K562 (cell line): Measurements from ENCODE around the gene SYNGR3. TPM values are rescaled to one million over a fixed set of nuclear protein-coding genes. Genes with fewer than 3 reads are reported as not detected.
A peak's percentile ranks its signal among the peaks of the same experiment; 100 is the strongest.

Experiments
- BACH1 ChIP-seq: fragments of 200-800 bp; sonication (Bioruptor generic); IDR thresholded peaks from 2 replicates; pipeline ENCODE4 v1.6.1; 2016; ENCODE audit warnings: missing genetic modification characterization, missing compliant biosample characterization
- CREB3 ChIP-seq: fragments of 450-650 bp; conservative IDR thresholded peaks from 2 replicates; pipeline ENCODE4 v1.6.1; 2016; ENCODE audit warnings: missing genetic modification characterization, low read depth, mild to moderate bottlenecking, missing compliant biosample characterization, moderate library complexity
- FOXA3 ChIP-seq, 2 experiments: fragments of 450-650 bp in 1 of 2; sonication (generic) in 1 of 2; formaldehyde crosslinking; IDR thresholded peaks in 1 of 2; conservative IDR thresholded peaks in 1 of 2; 2 replicates each; pipeline versions ENCODE4 v1.4.0 to v1.8.0; 2020 to 2022; ENCODE audit warnings: mild to moderate bottlenecking in 2 of 2, missing genetic modification reagents in 1 of 2
- HDAC1 ChIP-seq, 2 experiments: fragments of 450-650 bp; IDR thresholded peaks; 2 replicates each; pipeline ENCODE4 v1.6.1; 2016 to 2017; ENCODE audit warnings: inconsistent platforms in 1 of 2, mild to moderate bottlenecking in 1 of 2, moderate library complexity in 1 of 2
- ILF3 ChIP-seq: fragments of 450-650 bp; IDR thresholded peaks from 2 replicates; pipeline ENCODE4 v1.6.1; 2018; ENCODE audit warnings: antibody characterized with exemption, mild to moderate bottlenecking, moderate library complexity, borderline replicate concordance
- MITF ChIP-seq: IDR thresholded peaks from 2 replicates; pipeline ENCODE4 v1.6.1; 2014; ENCODE audit warnings: antibody characterized with exemption
- MYBL2 ChIP-seq, 2 experiments: fragments of 450-650 bp in 1 of 2; sonication (generic) in 1 of 2; formaldehyde crosslinking in 1 of 2; IDR thresholded peaks; 2 replicates each; pipeline versions ENCODE4 v1.6.1 to v1.8.1; 2017 to 2022; ENCODE audit warnings: borderline replicate concordance in 1 of 2, inconsistent platforms in 1 of 2, low read depth in 1 of 2, mild to moderate bottlenecking in 1 of 2, missing genetic modification reagents in 1 of 2, moderate library complexity in 1 of 2
- NFIX ChIP-seq: fragments of 250-450 bp; sonication (Bioruptor Pico); IDR thresholded peaks from 2 replicates; pipeline ENCODE4 v1.4.0; 2020; ENCODE audit warnings: low read depth, mild to moderate bottlenecking, moderate library complexity
- NRF1 ChIP-seq, 2 experiments: fragments of 450-650 bp; IDR thresholded peaks in 1 of 2; conservative IDR thresholded peaks in 1 of 2; 2 replicates each; pipeline ENCODE4 v1.6.1; 2014; ENCODE audit warnings: mild to moderate bottlenecking in 2 of 2
- SLC30A9 ChIP-seq: fragments of 250-450 bp; sonication (Bioruptor Pico); IDR thresholded peaks from 2 replicates; pipeline ENCODE4 v1.8.0; 2022; ENCODE audit warnings: mild to moderate bottlenecking, moderate library complexity
- SMC3 ChIP-seq: conservative IDR thresholded peaks from 2 replicates; pipeline ENCODE4 v1.6.1; 2011; ENCODE audit warnings: low read depth, low read length, improper control_type of control experiment; ENCODE audit not compliant: insufficient read depth
- TARDBP ChIP-seq: fragments of 450-650 bp; IDR thresholded peaks from 2 replicates; pipeline ENCODE4 v1.6.1; 2016
- UBTF ChIP-seq, 2 experiments: IDR thresholded peaks; 2 replicates each; pipeline ENCODE4 v1.6.1; 2012; ENCODE audit warnings: improper control_type of control experiment in 2 of 2, low read depth in 2 of 2, low read length in 2 of 2, borderline replicate concordance in 1 of 2
- ZBTB11 ChIP-seq, 3 experiments: fragments of 200-800 bp in 1 of 3; fragments of 250-450 bp in 1 of 3; fragments of 450-650 bp in 1 of 3; sonication (Bioruptor Pico) in 1 of 3; sonication (Bioruptor generic) in 1 of 3; formaldehyde crosslinking in 1 of 3; IDR thresholded peaks; 2 replicates each; pipeline versions ENCODE4 v1.6.1 to v1.8.0; 2016 to 2022; ENCODE audit warnings: mild to moderate bottlenecking in 2 of 3, missing genetic modification characterization in 2 of 3, missing compliant biosample characterization in 1 of 3, moderate library complexity in 1 of 3
- ZKSCAN8 ChIP-seq: fragments of 200-800 bp; sonication (Bioruptor generic); IDR thresholded peaks from 2 replicates; pipeline ENCODE4 v1.6.1; 2016; ENCODE audit warnings: missing genetic modification characterization, missing compliant biosample characterization
- ZNF217 ChIP-seq: sonication (generic); formaldehyde crosslinking; IDR thresholded peaks from 2 replicates; pipeline ENCODE4 v1.8.0; 2022; ENCODE audit warnings: mild to moderate bottlenecking, missing genetic modification reagents
- ZNF239 ChIP-seq: fragments of 250-450 bp; sonication (Bioruptor Pico); IDR thresholded peaks from 2 replicates; pipeline ENCODE4 v1.4.0; 2020; ENCODE audit warnings: mild to moderate bottlenecking
- ZNF699 ChIP-seq: fragments of 250-450 bp; sonication (Bioruptor Pico); IDR thresholded peaks from 2 replicates; pipeline ENCODE4 v1.8.0; 2021; ENCODE audit warnings: mild to moderate bottlenecking, moderate library complexity; ENCODE audit not compliant: insufficient replicate concordance
- polyA plus RNA-seq, 8 experiments: library from polyadenylated mRNA; depleted of rRNA in 4 of 8; stranded (reverse) in 5 of 8; unstranded in 3 of 8; fragments of >200 nt; fragmentation: Nextera tagmentation in 2 of 8; fragmentation: Illumina TruSeq in 1 of 8; extraction: Ambion mirVana in 2 of 8; extraction: Trizol in 1 of 8; gene quantifications; 2 replicates each; pipeline versions ENCODE4 v1.2.1 to v1.2.3, GENCODE V29; 2011 to 2014; ENCODE audit warnings: inconsistent platforms in 1 of 8, missing spikeins in 1 of 8
- total RNA-seq, 7 experiments: library from RNA; depleted of rRNA in 6 of 7; stranded (reverse); fragments of >200 nt in 6 of 7; fragmentation: Illumina TruSeq in 2 of 7; extraction: Trizol in 2 of 7; gene quantifications; 2 replicates each; pipeline versions ENCODE4 v1.2.1 to v1.2.3, GENCODE V29; 2011 to 2021; ENCODE audit warnings: low replicate concordance in 1 of 7

The SYNGR3 gene
- total and polyA plus RNA-seq, 9 of the 15 experiments (the other 6 are each of a cell fraction or from before 2014, with no cell fraction given), result 3.7 to 69.2 (median 36.3) TPM

GRCh38 chr16:1993731-1994131 is 4.0 kb downstream of the SYNGR3 start (continued):
- TF ChIP-seq CREB3 (tag) (peak; percentile 75; the same call in 1 of the 2 replicates), ZNF699 (no peak), ILF3 (no peak), FOXA3 (CRISPR knock-in tag; conservative IDR thresholded peaks at IDR 0.05 in 1 of 2, IDR thresholded peaks at IDR 0.05 in 1 of 2) (peak in 1 of 2 experiments; percentile 84; a peak in 2 of 4 replicates), NFIX (no peak), ZBTB11 (CRISPR knock-in tag; IDR thresholded peaks at IDR 0.05) (no peak), MITF (no peak), SLC30A9 (CRISPR knock-in tag) (no peak), ZKSCAN8 (CRISPR knock-in tag) (no peak), SMC3 (no peak), HDAC1 (IDR thresholded peaks at IDR 0.05) (no peak), NRF1 (conservative IDR thresholded peaks at IDR 0.05 in 1 of 2, IDR thresholded peaks at IDR 0.05 in 1 of 2) (no peak), BACH1 (no peak), UBTF (IDR thresholded peaks at IDR 0.05; ENCODE audit: borderline replicate concordance in 1 of 2, low read depth in 2 of 2, low read length in 2 of 2) (no peak), ZNF217 (CRISPR knock-in tag) (no peak), TARDBP (no peak), ZNF239 (CRISPR knock-in tag) (no peak), MYBL2 (IDR thresholded peaks at IDR 0.05; ENCODE audit: low read depth) (no peak), MYBL2 (CRISPR knock-in tag; IDR thresholded peaks at IDR 0.05; ENCODE audit: borderline replicate concordance) (no peak)
